NCI-H69 (cell line): ENCODE results near the gene CPA4.
"Not testable (repeated sequence)": the region's sequence is repeated elsewhere in the genome, so short reads cannot be mapped to it uniquely, and the experiment has no call there.

ENCODE experiments used
- DNase-seq: peaks from one replicate; lab custom pipeline; 2025; lab: John Stamatoyannopoulos, UW

The CPA4 gene

DNA sequence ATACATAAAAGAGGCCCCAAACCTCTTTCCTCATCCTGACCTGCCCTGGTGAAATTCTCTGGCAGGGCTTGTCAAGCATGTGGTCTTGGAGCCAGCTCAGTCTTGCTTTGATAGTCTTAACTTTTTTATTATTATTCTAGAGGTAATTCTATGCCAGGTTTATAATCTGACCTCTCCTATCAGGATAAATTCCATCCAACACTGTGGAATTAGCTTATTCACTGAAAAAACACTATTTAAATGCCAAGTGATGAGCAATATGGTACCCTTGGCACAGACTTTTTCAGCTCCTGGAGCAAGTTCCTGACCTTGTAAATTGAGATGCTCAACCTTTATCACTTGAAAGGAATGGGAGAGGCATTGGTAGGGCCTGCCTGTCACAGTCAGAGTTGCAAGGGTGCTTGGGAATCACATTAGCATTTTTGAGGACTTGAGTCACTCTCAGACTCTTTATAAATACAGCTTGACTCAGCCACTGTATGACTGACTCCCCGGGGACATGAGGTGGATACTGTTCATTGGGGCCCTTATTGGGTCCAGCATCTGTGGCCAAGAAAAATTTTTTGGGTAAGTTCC, at the start of gene CPA4:
Gene CPA4, plus strand, starts transcription at position 480 of the 576 bp plus-strand sequence. Its CDS starts 20 bp downstream, at position 500.
- no peak for DNase-seq

DNA sequence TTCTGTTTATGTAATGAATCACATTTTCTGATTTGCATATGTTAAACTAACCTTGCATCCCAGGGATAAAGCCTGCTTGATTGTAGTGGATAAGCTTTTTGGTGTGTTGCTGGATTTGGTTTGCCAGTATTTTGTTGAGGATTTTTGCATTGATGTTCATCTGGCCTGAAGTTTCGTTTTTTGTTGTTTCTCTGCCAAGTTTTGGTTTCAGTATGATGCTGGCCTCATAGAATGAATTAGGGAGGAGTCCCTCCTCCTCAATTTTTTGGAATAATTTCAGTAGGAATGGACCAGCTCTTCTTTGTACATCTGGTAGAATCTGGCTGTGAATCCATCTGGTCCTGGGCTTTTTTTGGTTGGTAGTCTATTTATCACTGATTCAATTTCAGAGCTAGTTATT, 49.5 kb upstream of the CPA4 start:
- not testable (repeated sequence) for DNase-seq

- not testable (repeated sequence) for DNase-seq
These were observed 46.5 kb upstream of the CPA4 start for GRCh38 chr7:130246491-130246890.

DNA sequence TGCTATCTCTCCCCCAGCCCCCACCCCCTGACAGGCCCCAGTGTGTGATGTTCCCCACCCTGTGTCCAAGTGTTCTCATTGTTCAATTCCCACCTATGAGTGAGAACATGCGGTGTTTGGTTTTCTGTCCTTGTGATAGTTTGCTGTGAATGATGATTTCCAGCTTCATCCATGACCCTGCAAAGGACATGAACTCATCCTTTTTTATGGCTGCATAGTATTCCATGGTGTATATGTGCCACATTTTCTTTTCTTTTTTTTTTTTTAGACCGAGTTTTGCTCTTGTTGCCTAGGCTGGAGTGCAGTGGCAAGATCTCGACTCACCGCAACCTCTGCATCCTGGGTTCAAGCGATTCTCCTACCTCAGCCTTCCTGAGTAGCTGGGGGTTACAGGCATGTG, 44.1 kb upstream of the CPA4 start:
- not testable (repeated sequence) for DNase-seq

- not testable (repeated sequence) for DNase-seq
These were observed 43.3 kb upstream of the CPA4 start for GRCh38 chr7:130249626-130250025.

GRCh38 chr7:130254555-130254954, 38.4 kb upstream of the CPA4 start:
- peak; percentile 47 for DNase-seq

DNA sequence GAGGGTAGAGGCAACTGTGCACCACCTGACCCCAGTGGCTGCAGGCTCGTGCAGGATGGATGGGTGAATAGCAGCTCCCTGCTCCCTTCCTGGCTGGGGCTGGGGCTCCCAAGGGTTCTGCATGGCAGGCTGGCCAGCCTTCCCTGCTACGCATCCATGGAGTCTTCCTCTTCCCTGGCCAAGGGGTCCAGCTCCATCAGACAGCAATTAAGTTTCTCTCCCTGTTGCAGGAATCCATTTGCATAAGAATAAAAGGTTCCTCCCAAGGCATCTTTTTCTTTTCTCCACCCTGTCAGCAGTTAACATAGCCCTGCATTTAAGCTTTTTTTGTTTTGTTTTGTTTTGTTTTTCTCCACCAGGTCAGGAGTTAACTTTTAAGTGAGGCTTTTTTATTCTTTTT, 36.3 kb upstream of the CPA4 start:
- no peak for DNase-seq

GRCh38 chr7:130258494-130259078, 34.4 kb upstream of the CPA4 start:
- no peak for DNase-seq

DNA sequence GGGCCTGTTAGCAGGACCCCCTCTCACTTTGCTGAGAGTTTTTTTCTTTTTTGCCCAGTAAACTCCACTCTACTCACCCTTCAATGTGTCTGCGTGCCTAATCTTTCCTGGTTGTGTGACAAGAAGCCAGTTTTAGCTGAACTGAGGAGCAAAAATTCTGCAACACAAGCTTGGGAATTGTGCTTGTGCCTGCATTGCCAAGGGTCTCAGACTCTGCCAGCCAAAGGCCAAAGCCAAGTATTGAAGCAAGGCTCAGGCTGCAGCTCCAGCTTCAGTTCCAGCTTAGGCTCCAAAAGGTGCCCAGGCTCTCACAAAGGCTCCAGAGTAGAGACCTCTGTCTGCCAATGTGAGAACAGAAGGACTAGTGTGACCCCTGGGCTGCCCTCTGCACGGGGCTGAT, 30.5 kb upstream of the CPA4 start:
- no peak for DNase-seq

GRCh38 chr7:130263130-130263529, 29.8 kb upstream of the CPA4 start:
- peak; percentile 80 for DNase-seq

DNA sequence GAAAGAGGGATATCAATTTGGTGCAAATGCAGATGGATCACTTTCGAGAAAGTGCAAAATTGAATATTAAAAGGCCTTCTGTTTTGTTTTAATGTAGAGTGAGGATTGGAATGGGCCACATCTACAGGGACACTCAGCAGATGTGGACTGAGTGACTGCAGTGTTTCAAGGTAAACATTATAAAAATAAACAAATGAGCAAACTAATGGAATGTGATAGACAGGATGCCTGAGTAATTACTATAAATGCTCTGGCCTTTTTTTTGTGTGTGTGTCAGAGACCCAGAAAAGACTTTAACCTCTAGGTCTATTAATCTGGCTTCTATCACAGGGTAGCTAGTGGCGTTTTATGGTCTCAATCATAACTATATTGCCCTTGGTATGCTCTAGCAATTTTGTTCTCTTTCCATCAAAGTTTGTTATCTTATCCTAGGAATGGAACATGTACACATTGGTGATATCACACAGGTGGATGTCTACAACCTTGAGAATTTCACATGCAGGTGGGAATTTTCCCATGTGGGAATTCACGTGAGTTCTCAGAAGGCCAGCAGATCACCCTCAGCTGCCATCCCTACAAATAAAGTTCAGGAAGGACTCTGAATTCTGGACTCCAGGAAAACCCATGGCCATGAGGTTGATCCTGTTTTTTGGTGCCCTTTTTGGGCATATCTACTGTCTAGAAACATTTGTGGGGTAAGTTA, 26.6 kb upstream of the CPA4 start, which contains the start of gene CPA2:
Gene CPA2, plus strand, starts transcription at position 606 of the 703 bp plus-strand sequence. Its CDS starts 19 bp downstream, at position 625.
- DNase-seq: no peak

- no peak for DNase-seq
These were observed 26.0 kb upstream of the CPA4 start for GRCh38 chr7:130266961-130267321.

DNA sequence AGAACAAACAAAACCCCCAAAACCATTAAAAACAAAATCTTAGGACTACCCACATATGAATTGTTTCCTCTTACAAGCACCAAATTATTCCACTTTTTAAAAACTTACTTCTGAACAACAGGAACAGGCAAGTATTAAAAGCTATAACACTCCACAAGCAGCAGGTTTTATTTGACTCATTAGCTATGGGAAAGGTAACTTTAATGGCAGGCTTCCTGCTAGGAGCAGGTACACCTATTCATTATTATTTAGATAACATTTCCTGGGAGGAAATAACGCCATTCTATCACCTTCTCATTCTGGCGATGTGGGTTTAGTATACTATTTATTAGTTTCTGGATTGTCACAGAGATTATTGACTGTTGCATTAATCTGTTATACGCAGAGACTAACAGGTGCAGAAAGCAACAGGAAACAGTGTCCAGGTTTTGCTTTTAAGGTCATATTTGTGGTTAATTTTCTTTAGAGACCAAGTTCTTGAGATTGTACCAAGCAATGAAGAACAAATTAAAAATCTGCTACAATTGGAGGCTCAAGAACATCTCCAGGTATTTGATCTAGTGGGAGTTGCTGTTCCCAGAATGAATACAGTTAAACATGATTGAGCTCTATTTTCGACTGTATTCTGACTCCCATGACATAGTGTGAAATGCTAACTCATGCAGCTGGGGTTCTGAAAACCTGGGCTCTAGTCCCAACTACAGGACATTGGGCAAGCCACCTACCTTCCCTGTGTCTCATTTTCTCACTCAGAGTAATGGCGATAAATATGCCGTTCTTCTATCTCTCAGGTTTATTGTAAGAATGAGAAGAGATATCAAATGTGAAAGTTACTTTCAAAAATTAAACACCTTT, 24.3 kb upstream of the CPA4 start:
- peak; percentile 58 for DNase-seq

DNA sequence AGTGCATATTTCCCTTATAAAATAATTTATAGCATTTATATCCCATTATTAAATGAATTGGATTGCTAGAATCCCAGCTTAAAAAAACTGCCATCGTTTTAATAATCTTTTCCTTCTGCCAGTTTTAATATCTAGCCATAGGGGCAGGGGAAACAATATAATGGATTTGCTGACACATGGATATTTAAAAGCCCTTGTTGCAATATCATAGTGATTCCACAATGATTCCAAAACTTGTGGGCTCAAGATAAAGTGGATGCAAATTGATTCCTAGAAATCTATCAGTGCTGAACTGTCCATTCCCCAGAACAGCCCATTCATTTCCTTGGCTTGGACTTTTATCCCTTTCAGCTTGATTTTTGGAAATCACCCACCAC, 23.7 kb upstream of the CPA4 start:
- no peak for DNase-seq

DNA sequence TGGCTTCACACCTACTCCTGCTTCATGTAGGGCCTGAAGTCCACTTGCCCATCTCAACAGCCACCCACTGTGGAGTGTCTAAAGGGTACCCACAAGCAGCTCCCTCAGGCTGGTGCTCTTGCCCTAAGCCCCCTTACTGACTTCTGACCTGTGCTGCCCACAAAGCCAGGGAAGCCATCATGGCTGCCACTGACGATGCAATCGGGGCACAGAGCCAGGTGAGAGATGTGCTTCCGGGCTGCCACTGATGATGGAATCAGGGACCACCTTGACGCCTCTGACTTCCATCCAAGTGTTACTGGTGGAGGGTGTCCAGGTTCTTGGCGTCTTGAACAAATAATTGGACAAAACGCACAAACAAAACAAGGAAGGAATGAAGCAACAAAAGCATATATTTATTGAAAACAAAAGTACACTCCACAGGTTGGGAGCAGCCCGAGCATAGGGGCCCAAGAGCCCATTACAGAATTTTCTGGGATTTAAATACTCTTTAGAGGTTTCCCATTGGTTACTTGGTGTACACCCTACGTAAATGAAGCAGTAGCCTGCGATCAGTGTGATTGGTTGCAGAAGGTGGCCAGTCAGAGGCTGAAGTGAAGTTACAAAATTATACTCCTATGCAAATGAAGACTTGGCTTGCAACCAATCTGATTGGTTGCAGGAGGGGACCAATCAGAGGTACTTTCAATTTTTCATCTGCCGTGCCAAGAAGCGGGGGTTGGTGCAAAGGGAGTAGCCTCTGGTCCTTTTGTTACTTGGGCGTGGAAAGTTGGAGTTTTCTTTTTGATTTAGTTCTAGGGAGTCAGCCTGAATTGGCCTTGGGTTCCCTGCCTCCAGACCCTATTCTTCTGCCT, 21.8 kb upstream of the CPA4 start:
- peak; percentile 80 for DNase-seq

DNA sequence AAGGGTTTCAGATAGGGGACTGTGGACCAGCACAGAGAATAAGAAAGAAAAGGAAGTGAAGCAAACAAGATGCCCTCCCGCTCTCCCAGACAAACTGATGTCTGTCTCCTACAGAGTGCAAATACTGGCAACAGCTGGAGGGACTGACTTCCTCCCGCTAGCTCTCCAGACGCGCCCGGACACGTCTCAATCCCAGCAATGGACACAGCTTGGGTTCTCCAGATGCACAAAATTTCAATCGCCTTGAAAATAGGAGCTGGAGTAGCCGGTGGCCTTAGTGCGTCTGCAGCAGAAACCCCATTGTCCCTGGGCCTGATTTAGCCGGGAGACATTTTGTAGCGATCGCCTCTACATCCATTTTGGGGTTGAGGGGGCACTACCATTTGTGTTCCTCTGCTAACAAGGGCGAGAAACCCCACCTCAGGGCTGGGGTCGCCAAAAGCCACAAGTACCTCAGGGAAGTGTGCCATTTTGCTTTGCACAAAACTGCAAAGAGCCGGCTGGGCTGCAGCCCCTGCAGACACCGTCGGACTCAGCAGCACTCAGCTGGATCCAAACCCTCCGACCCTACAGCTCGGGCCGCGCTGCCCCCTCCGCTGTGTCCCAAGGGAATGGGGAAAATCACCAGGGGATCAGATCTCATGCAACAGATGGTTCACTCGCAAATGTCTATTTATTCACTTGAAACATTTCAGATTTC, 20.4 kb upstream of the CPA4 start:
- DNase-seq: peak; percentile 99

- DNase-seq: peak; percentile 100
These were observed 19.7 kb upstream of the CPA4 start for GRCh38 chr7:130273081-130273932.

- DNase-seq: peak; percentile 91
These were observed 19.1 kb upstream of the CPA4 start for GRCh38 chr7:130273933-130274255.

DNA sequence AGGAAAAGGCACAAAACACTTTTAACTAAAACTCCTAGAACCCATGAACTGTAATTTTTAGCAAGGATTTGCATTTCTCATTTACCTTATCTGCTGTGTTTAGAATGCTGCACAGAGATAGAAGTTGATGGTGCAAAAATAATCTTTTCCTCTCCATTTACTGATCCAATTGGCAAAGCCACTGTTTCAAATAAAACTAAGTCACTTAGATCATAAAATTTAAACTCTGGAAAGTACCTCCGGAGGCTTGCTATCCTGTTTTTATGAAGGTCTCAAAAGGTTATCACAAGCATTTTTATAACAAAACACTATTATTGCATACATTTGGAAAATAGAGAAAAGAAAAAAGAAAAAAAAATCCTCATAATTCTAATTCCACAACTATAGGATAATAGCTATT, 18.7 kb upstream of the CPA4 start:
- DNase-seq: no peak

- DNase-seq: peak; percentile 89
These were observed 17.9 kb upstream of the CPA4 start for GRCh38 chr7:130274983-130275591.
